SK-N-SH (cell line): ENCODE measurements around the gene ARFGAP1. TPM values are rescaled to one million over a fixed set of nuclear protein-coding genes. Genes with fewer than 3 reads are reported as not detected.

Experiments
- CTCF ChIA-PET: fragments of 300-600, 350-600 bp; formaldehyde crosslinking; extraction: SDS; loops from one replicate; lab custom pipeline; 2021; lab: Yijun Ruan, JAX
- POLR2A ChIA-PET: fragments of 350-600 bp; sonication (Branson Sonifier 250); formaldehyde crosslinking; extraction: SDS; loops from one replicate; lab custom pipeline; 2020; ENCODE audit warnings: antibody characterized with exemption, inconsistent platforms; lab: Yijun Ruan, JAX
- DNase-seq: peaks from one replicate; pipeline ENCODE4 v3.0.0; 2012
- H2AFZ ChIP-seq: fragments of 200-600 bp; sonication (generic); 2 replicates; pipeline ENCODE4 v1.8.1; 2016; ENCODE audit warnings: antibody characterized with exemption, mild to moderate bottlenecking, low read depth
- H3F3A ChIP-seq: fragments of 200-600 bp; sonication (generic); replicated peaks from 2 replicates; pipeline ENCODE3; 2016; ENCODE audit warnings: antibody characterized with exemption, mild to moderate bottlenecking; ENCODE audit not compliant: insufficient read depth
- H3K27ac ChIP-seq, 2 experiments: fragments of 200-500 bp in 1 of 2; fragments of 200-600 bp in 1 of 2; sonication (Bioruptor generic) in 1 of 2; sonication (generic), shearing (Covaris generic) in 1 of 2; 2 replicates each; pipeline versions ENCODE4 v1.5.1 to v1.6.1; 2014 to 2016; ENCODE audit warnings: low read depth in 2 of 2, inconsistent platforms in 1 of 2, low read length in 1 of 2, mild to moderate bottlenecking in 1 of 2, mixed read lengths in 1 of 2
- H3K27me3 ChIP-seq: fragments of 200-600 bp; sonication (generic), shearing (Covaris generic); 2 replicates; pipeline ENCODE4 v1.6.1; 2016; ENCODE audit warnings: mixed run types; ENCODE audit not compliant: insufficient read depth
- H3K36me3 ChIP-seq, 2 experiments: fragments of 200-500 bp in 1 of 2; fragments of 200-600 bp in 1 of 2; sonication (Bioruptor generic) in 1 of 2; sonication (generic) in 1 of 2; replicated peaks in 1 of 2; 2 replicates each; pipeline versions ENCODE3 to v1.5.1; 2014 to 2016; ENCODE audit warnings: low read length in 1 of 2, mild to moderate bottlenecking in 1 of 2; ENCODE audit not compliant: insufficient read depth in 2 of 2, control insufficient read depth in 1 of 2
- H3K4me1 ChIP-seq, 2 experiments: fragments of 200-500 bp in 1 of 2; fragments of 200-600 bp in 1 of 2; sonication (Bioruptor generic) in 1 of 2; sonication (generic), shearing (Covaris generic) in 1 of 2; 2 replicates each; pipeline versions ENCODE4 v1.5.1 to v1.6.1; 2014 to 2016; ENCODE audit warnings: low read depth in 1 of 2, low read length in 1 of 2, mixed run types in 1 of 2; ENCODE audit not compliant: insufficient read depth in 2 of 2, control insufficient read depth in 1 of 2
- H3K4me2 ChIP-seq: fragments of 200-600 bp; sonication (generic), shearing (Covaris generic); 2 replicates; pipeline ENCODE4 v1.6.1; 2017; ENCODE audit warnings: mixed run types
- H3K4me3 ChIP-seq, 2 experiments: fragments of 200-500 bp in 1 of 2; fragments of 200-600 bp in 1 of 2; sonication (Bioruptor generic) in 1 of 2; sonication (generic), shearing (Covaris generic) in 1 of 2; 2 replicates each; pipeline versions ENCODE4 v1.5.1 to v1.8.1; 2014 to 2016; ENCODE audit warnings: low read depth in 2 of 2, inconsistent platforms in 1 of 2, low read length in 1 of 2, mild to moderate bottlenecking in 1 of 2, mixed read lengths in 1 of 2, moderate library complexity in 1 of 2
- H3K79me2 ChIP-seq: fragments of 200-600 bp; sonication (generic); 2 replicates; pipeline ENCODE4 v1.8.1; 2017; ENCODE audit warnings: mild to moderate bottlenecking; ENCODE audit not compliant: insufficient read depth
- H3K9ac ChIP-seq: fragments of 200-600 bp; sonication (generic); 2 replicates; pipeline ENCODE4 v1.6.1; 2017; ENCODE audit warnings: mixed run types
- H3K9me2 ChIP-seq: fragments of 200-600 bp; sonication (generic); 2 replicates; pipeline ENCODE4 v1.6.1; 2017; ENCODE audit warnings: mixed run types
- H3K9me3 ChIP-seq: fragments of 200-600 bp; sonication (generic); 2 replicates; pipeline ENCODE4 v1.6.1; 2017; ENCODE audit warnings: mixed run types, mild to moderate bottlenecking, moderate library complexity
- H4K20me1 ChIP-seq: fragments of 200-600 bp; sonication (generic); 2 replicates; pipeline ENCODE4 v1.6.1; 2017; ENCODE audit warnings: mild to moderate bottlenecking, mixed run types; ENCODE audit not compliant: insufficient read depth
- MEF2A ChIP-seq: IDR thresholded peaks from 2 replicates; pipeline ENCODE4 v1.4.0; 2012; ENCODE audit warnings: low read depth, borderline replicate concordance
- NRF1 ChIP-seq: IDR thresholded peaks from 2 replicates; pipeline ENCODE4 v1.6.1; 2012; ENCODE audit warnings: low read depth, mild to moderate bottlenecking, low read length
- RXRA ChIP-seq: IDR thresholded peaks from 2 replicates; pipeline ENCODE4 v1.4.0; 2012; ENCODE audit warnings: low read depth, mild to moderate bottlenecking, borderline replicate concordance
- SIN3A ChIP-seq: IDR thresholded peaks from 2 replicates; pipeline ENCODE4 v1.6.1; 2012; ENCODE audit warnings: low read depth, mild to moderate bottlenecking, low read length, moderate library complexity, borderline replicate concordance
- YY1 ChIP-seq: IDR thresholded peaks from 2 replicates; pipeline ENCODE4 v1.4.0; 2012; ENCODE audit warnings: low read depth, mild to moderate bottlenecking
- WGBS: methylation state at CpG from one replicate; pipeline ENCODE4 v1.1.6; 2017; ENCODE audit warnings: low lambda C conversion rate; 5-methylcytosine and 5-hydroxymethylcytosine counted together
- polyA plus RNA-seq, 3 experiments: library from polyadenylated mRNA; depleted of rRNA; stranded (reverse); fragments of >200 nt; gene quantifications; 2 replicates each; pipeline ENCODE4 v1.2.3, GENCODE V29; 2012
- TF ChIP-seq, protein P1 (sequence below): IDR thresholded peaks from 2 replicates; pipeline ENCODE4 v1.6.1; 2012; ENCODE audit warnings: mild to moderate bottlenecking, low read depth, low read length, moderate library complexity

Gene ARFGAP1
- polyA plus RNA-seq, 1 of the 3 experiments (the other 2 are of a cell fraction) = 72.7 TPM

DNA sequence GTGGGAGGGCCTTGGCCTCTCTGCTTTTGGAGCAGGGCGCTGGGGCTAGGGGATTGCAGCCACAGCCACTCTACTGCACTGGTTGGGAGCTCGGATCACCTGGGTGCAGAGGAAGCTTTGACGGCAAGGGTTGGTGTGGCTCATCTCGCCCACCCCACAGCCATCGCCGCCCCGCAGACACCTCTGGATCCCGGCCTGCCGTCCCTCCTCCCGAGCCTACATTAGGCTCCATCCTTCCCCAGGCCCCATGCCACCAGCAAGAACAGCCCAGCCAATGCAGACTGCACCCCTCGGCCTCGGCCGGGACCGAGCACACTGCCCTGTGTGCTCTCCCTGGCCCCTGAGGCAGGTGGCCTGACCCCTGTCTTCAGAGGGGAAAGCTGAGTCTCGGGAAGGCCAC, 12.1 kb upstream of the ARFGAP1 start:
- Histone ChIP-seq H2AFZ (no peak overlapping the region), H3K4me2 (no peak overlapping the region), H3K9me2 (no peaks in the 10 kb centered on the region), H3K27ac (no peak overlapping the region), H3K36me3 (no peaks in the 10 kb centered on the region), H3K9me3 (no peaks in the 10 kb centered on the region), H4K20me1 (no peaks in the 10 kb centered on the region), H3K4me3 (no peak overlapping the region), H3K27me3 (peaks cover 15% of the 10 kb centered on the region), H3F3A (no peaks in the 10 kb centered on the region), H3K9ac (no peak overlapping the region), H3K79me2 (no peaks in the 10 kb centered on the region), H3K4me1 (peaks cover 0 to 5% of the 10 kb centered on the region in 2 experiments; a peak in 1 of 4 replicates)
- ChIA-PET POLR2A (no interaction called here), CTCF (interaction anchor here (0.8 to 3.5 kb wide), 4 partner anchors 12 to 121 kb away, joined by 3 to 21 read pairs (median 5); partner anchors contain the start of gene ARFGAP1)
- TF ChIP-seq RXRA (no peak), SIN3A (no peak)
- TF ChIP-seq, protein P1, sequence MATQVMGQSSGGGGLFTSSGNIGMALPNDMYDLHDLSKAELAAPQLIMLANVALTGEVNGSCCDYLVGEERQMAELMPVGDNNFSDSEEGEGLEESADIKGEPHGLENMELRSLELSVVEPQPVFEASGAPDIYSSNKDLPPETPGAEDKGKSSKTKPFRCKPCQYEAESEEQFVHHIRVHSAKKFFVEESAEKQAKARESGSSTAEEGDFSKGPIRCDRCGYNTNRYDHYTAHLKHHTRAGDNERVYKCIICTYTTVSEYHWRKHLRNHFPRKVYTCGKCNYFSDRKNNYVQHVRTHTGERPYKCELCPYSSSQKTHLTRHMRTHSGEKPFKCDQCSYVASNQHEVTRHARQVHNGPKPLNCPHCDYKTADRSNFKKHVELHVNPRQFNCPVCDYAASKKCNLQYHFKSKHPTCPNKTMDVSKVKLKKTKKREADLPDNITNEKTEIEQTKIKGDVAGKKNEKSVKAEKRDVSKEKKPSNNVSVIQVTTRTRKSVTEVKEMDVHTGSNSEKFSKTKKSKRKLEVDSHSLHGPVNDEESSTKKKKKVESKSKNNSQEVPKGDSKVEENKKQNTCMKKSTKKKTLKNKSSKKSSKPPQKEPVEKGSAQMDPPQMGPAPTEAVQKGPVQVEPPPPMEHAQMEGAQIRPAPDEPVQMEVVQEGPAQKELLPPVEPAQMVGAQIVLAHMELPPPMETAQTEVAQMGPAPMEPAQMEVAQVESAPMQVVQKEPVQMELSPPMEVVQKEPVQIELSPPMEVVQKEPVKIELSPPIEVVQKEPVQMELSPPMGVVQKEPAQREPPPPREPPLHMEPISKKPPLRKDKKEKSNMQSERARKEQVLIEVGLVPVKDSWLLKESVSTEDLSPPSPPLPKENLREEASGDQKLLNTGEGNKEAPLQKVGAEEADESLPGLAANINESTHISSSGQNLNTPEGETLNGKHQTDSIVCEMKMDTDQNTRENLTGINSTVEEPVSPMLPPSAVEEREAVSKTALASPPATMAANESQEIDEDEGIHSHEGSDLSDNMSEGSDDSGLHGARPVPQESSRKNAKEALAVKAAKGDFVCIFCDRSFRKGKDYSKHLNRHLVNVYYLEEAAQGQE = no peak
- DNase-seq = no peak
- 50% methylated on average over 9 of the region's 15 CpGs for WGBS

GRCh38 chr20:63261060-63261794, 11.4 kb upstream of the ARFGAP1 start:
- H3K36me3 ChIP-seq = no peaks in the 10 kb centered on the region
- H3K9me2 ChIP-seq = no peaks in the 10 kb centered on the region
- CTCF ChIA-PET = interaction anchor here (0.8 to 3.5 kb wide), 5 partner anchors 9 to 121 kb away, joined by 3 to 21 read pairs (median 3); partner anchors contain the start of gene ARFGAP1
- POLR2A ChIA-PET = no interaction called here
- no peaks in the 10 kb centered on the region for H3F3A ChIP-seq
- no peaks in the 10 kb centered on the region for H4K20me1 ChIP-seq
- TF ChIP-seq MEF2A (no peak), NRF1 (no peak), YY1 (no peak)
- H3K4me1 ChIP-seq = peaks cover 0 to 5% of the 10 kb centered on the region in 2 experiments; a peak in 1 of 4 replicates
- H3K9me3 ChIP-seq = no peaks in the 10 kb centered on the region
- H3K79me2 ChIP-seq = no peaks in the 10 kb centered on the region
- no peak overlapping the region for H3K27ac ChIP-seq
- H3K4me3 ChIP-seq = no peak overlapping the region
- H2AFZ ChIP-seq = no peak overlapping the region
- no peak for DNase-seq
- H3K4me2 ChIP-seq = no peak overlapping the region
- no peak overlapping the region for H3K9ac ChIP-seq
- 47% methylated on average over 14 of the region's 25 CpGs for WGBS
- peaks cover 15% of the 10 kb centered on the region for H3K27me3 ChIP-seq
